Neural crest cell (in vitro differentiated cells): ENCODE results near the gene TNFSF9. TPM values are rescaled to one million over a fixed set of nuclear protein-coding genes. Genes with fewer than 3 reads are reported as not detected.
"Not testable (repeated sequence)": the region's sequence is repeated elsewhere in the genome, so short reads cannot be mapped to it uniquely, and the experiment has no call there.

Source experiments
- DNase-seq: peaks from one replicate; pipeline ENCODE4 v3.0.0; 2021; ENCODE audit warnings: low read depth, mixed read lengths, low spot score
- H3K27ac Mint-ChIP-seq: one replicate; pipeline ENCODE4 v1.8.0; 2021; ENCODE audit warnings: mild to moderate bottlenecking, mixed read lengths; ENCODE audit not compliant: unreplicated experiment
- H3K27me3 Mint-ChIP-seq: 2 replicates; pipeline ENCODE4 v1.8.0; 2021; ENCODE audit warnings: low read depth, mild to moderate bottlenecking, mixed read lengths
- H3K36me3 Mint-ChIP-seq: 2 replicates; pipeline ENCODE4 v1.8.0; 2021; ENCODE audit warnings: low read depth, mild to moderate bottlenecking, mixed read lengths
- H3K4me1 Mint-ChIP-seq: 2 replicates; pipeline ENCODE4 v1.8.0; 2021; ENCODE audit warnings: mixed read lengths
- H3K4me3 Mint-ChIP-seq: one replicate; pipeline ENCODE4 v1.8.0; 2021; ENCODE audit warnings: mild to moderate bottlenecking, mixed read lengths
- H3K9me3 Mint-ChIP-seq: 2 replicates; pipeline ENCODE4 v1.8.0; 2021; ENCODE audit warnings: mixed read lengths
- total RNA-seq: library from RNA; stranded (reverse); gene quantifications from 2 replicates; pipeline ENCODE4 v1.2.1, GENCODE V29; 2021
- TF ChIP-seq, protein P1 (sequence below): fragments of 200-600 bp; sonication (generic); conservative IDR thresholded peaks from 2 replicates; pipeline ENCODE4 v1.5.0; 2021; ENCODE audit warnings: antibody characterized with exemption, mild to moderate bottlenecking

Gene TNFSF9
- total RNA-seq, 1 donor from 2014 or later = 1.4 TPM

DNA sequence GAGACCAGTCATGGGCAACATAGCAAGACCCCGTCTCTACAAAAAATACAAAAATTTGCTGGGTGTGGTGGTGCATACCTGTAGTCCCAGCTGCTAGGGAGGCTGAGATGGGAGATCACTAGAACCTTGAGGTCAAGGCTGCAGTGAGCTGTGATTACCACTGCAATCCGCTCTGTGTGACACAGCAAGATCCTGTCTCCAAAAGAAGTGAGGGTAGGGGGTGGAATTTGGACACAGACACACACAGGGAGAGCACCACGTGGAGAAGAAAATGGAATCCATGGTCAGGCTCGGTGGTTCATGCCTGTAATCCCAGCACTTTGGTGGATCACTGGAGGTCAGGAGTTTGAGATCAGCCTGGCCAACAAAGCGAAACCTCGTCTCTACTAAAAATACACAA is 8.7 kb downstream of the TNFSF9 start:
- H3K4me3 Mint-ChIP-seq = no peak overlapping the region
- peaks cover under 1% of the 10 kb centered on the region for H3K4me1 Mint-ChIP-seq
- peaks cover 3% of the 10 kb centered on the region for H3K36me3 Mint-ChIP-seq
- TF ChIP-seq, protein P1, sequence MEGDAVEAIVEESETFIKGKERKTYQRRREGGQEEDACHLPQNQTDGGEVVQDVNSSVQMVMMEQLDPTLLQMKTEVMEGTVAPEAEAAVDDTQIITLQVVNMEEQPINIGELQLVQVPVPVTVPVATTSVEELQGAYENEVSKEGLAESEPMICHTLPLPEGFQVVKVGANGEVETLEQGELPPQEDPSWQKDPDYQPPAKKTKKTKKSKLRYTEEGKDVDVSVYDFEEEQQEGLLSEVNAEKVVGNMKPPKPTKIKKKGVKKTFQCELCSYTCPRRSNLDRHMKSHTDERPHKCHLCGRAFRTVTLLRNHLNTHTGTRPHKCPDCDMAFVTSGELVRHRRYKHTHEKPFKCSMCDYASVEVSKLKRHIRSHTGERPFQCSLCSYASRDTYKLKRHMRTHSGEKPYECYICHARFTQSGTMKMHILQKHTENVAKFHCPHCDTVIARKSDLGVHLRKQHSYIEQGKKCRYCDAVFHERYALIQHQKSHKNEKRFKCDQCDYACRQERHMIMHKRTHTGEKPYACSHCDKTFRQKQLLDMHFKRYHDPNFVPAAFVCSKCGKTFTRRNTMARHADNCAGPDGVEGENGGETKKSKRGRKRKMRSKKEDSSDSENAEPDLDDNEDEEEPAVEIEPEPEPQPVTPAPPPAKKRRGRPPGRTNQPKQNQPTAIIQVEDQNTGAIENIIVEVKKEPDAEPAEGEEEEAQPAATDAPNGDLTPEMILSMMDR = no peak
- no peak overlapping the region for H3K27ac Mint-ChIP-seq
- peaks cover 3% of the 10 kb centered on the region for H3K9me3 Mint-ChIP-seq
- DNase-seq = no peak
- H3K27me3 Mint-ChIP-seq = peaks cover 29% of the 10 kb centered on the region

DNA sequence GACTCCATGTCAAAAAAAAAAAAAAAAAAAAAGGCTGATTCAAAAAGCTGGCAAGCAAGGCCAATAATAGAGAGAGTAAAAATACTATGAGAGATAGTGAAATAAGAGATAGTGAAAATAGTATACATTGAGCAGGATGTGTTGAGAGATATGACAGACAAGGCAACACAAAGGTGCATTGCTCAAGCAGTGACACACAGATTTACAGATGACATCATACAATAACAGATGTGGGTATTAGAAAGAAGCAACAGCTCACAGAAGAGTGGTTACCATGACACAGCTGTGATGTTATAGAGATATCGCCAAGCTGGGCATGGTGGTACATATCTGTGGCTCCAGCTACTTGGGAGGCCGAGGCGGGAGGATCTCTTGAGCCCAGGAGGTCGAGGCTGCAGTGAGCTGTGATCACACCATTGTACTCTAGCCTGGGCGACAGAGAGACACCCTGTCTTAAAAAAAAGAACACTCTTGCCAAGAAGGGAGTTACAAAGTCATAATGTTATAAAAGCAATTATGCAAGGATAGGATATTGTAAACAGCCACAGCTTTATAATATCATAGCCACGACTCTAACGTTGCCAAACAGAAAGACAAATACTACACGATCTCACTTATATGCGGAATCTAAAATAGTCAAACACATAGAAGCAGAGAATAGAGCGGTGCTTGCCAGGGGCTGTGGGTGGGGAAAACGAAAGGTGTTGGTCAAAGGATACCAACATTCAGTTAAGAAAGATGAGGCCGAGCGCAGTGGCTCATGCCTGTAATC is 10.3 kb downstream of the TNFSF9 start:
- DNase-seq = no peak
- H3K36me3 Mint-ChIP-seq = peaks cover under 1% of the 10 kb centered on the region
- peaks cover under 1% of the 10 kb centered on the region for H3K9me3 Mint-ChIP-seq
- peaks cover 16% of the 10 kb centered on the region for H3K27me3 Mint-ChIP-seq
- no peak overlapping the region for H3K4me3 Mint-ChIP-seq
- TF ChIP-seq, protein P1 = no peak
- H3K4me1 Mint-ChIP-seq = no peaks in the 10 kb centered on the region
- no peak overlapping the region for H3K27ac Mint-ChIP-seq

DNA sequence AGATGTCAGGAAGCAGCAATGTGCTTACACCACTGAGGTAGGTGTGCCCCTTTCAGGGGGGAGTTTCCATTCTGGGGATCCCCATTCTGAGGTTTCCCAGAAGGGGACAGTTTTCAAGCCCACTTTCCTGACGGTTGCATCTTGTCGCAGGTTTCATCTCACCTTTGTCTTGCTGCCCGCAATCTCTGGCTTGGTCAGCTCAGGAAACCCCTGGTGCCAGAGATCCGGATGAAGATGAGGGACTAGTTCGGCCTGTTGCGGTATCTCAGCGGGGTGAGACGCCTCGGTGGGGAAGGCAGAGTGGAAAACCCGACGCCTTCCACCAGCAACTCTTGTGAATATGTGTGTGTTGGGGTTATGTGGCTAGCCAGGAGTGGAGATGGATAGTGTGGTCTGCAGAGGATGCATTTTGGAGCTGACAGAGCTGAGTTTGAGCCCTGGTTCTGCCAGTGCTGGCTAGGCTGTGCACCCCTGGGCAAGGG is 13.1 kb downstream of the TNFSF9 start:
- TF ChIP-seq, protein P1 = no peak
- DNase-seq = no peak
- Mint-ChIP-seq H3K9me3 (no peaks in the 10 kb centered on the region), H3K4me3 (no peak overlapping the region), H3K36me3 (no peaks in the 10 kb centered on the region), H3K27me3 (peaks cover 28% of the 10 kb centered on the region), H3K27ac (no peak overlapping the region), H3K4me1 (no peaks in the 10 kb centered on the region)

DNA sequence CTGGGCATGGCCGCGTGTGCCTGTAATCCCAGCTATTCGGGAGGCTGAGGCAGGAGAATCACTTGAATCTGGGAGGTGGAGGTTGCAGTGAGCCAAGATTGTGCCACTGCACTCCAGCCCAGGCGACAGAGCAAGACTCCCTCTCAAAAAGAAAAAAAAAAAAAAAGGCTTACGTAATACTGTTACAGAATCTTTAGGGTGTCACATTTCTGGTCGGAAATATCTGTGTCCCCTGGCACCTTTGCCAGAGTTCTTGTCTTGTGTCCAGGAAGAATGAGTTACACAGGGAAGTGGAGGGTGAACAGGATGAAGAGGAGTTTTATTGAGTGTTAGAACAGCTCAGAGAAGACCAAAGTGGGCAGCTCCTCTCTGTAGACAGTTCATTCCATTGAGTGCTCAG is 19.9 kb downstream of the TNFSF9 start:
- not testable (repeated sequence) for H3K27ac Mint-ChIP-seq, H3K36me3 Mint-ChIP-seq, DNase-seq, H3K4me1 Mint-ChIP-seq, H3K9me3 Mint-ChIP-seq, H3K4me3 Mint-ChIP-seq
- peaks cover 19% of the 10 kb centered on the region for H3K27me3 Mint-ChIP-seq

DNA sequence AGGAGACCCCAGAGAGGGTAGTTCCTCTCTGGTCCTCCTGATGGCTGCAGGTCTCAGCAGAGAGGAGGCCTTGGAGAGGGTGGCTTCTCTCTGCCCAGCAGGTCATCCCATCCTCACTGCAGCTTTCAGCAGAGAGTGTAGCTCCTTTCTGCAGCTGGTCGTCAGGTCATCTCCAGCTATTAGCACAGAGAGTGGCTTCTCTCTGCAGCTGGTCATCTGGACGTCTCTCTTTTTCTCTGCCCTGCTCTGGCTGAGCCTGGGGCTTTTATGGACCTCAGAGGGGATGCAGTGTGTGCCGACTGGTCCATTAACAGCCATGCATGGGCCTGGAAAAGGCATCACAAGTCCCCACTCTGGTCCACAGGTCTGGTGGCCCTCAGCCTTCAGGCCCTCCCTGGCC is 20.3 kb downstream of the TNFSF9 start:
- Mint-ChIP-seq H3K27ac (no peak overlapping the region), H3K4me1 (peaks cover 5% of the 10 kb centered on the region), H3K9me3 (no peaks in the 10 kb centered on the region), H3K27me3 (peaks cover 16% of the 10 kb centered on the region), H3K36me3 (no peaks in the 10 kb centered on the region), H3K4me3 (no peak overlapping the region)
- DNase-seq = no peak
- TF ChIP-seq, protein P1 = no peak

DNA sequence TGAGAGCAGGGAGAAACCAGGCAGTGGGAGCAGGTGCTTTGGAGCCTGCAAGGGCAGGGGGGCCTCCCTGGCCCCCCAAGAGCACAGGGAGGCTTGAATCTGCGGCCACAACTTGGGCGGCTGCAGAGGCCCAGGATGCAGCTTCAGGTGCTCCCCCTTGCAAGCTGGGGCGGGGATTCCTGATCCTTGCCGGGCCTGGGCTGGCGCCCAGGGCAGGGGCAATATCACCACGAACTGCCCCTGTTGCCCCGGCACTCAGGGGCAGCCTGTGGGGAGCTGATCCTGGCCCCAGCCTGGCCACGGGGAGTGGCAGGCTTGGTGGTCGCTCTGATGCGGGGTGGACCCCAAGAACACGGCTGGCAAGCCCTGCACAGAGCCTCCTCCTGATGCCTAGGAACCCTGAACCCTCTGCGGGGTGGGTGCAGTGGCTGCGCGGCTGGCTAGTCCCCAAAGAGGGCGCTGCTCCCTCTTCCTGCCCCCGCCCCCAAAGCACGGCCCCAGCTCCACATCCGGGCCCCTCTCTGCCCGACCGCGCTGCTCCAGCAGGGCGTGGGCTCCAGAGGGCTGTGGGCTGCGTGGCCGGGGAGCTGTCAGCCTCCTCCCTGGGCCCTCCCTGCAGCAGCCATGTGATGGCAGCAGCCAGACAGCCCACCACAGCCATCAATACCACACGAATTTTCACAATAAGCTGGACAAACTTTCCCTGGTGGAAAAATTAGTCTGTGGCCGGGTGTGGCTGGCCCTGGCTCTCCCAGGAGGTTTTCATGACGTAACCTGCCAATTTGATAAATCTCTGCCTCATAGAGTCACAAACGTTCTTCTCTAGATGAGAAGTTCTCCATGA is 21.0 kb downstream of the TNFSF9 start:
- Mint-ChIP-seq H3K27ac (no peak overlapping the region), H3K27me3 (peaks cover 9% of the 10 kb centered on the region), H3K4me1 (peaks cover 5% of the 10 kb centered on the region), H3K9me3 (no peaks in the 10 kb centered on the region), H3K36me3 (no peaks in the 10 kb centered on the region), H3K4me3 (no peak overlapping the region)
- TF ChIP-seq, protein P1 = peak; percentile 47
- peak; percentile 48 for DNase-seq
